ENCODE measurements around the gene ADAMTSL2. TPM values are rescaled to one million over a fixed set of nuclear protein-coding genes. Genes with fewer than 3 reads are reported as not detected.

The ADAMTSL2 gene
- total and polyA plus RNA-seq, 2 of the 13 experiments (the other 11 are each of a cell fraction or from before 2014, with no cell fraction given), result 1.9 to 3.8 TPM

GRCh38 chr9:133532937-133533668 is 1.4 kb upstream of the ADAMTSL2 start (continued):
- TF ChIP-seq ZNF124 (CRISPR knock-in tag; IDR thresholded peaks at IDR 0.05) (no peak), ZNF329 (CRISPR knock-in tag; IDR thresholded peaks at IDR 0.05; ENCODE audit: low read depth) (no peak), ATM (IDR thresholded peaks at IDR 0.05; ENCODE audit: borderline replicate concordance) (no peak), THAP9 (CRISPR knock-in tag; IDR thresholded peaks at IDR 0.05; ENCODE audit: borderline replicate concordance) (0 out of 2 replicates have a peak, but pooled peaks have one; percentile 32), ZNF550 (CRISPR knock-in tag; IDR thresholded peaks at IDR 0.05; ENCODE audit: borderline replicate concordance) (no peak), ZNF598 (CRISPR knock-in tag; IDR thresholded peaks at IDR 0.05; ENCODE audit: borderline replicate concordance) (no peak), ZSCAN25 (CRISPR knock-in tag; IDR thresholded peaks at IDR 0.05) (no peak), HNRNPK (IDR thresholded peaks at IDR 0.05; ENCODE audit: low read depth, low read length, poor library complexity, severe bottlenecking) (no peak), TBX3 (IDR thresholded peaks at IDR 0.05; ENCODE audit: borderline replicate concordance) (peak; percentile 66; the same call in 1 of the 2 replicates), ZNF589 (CRISPR knock-in tag; conservative IDR thresholded peaks at IDR 0.05) (0 out of 2 replicates have a peak, but pooled peaks have one; percentile 24), ZFP91 (CRISPR knock-in tag; IDR thresholded peaks at IDR 0.05; ENCODE audit: borderline replicate concordance) (peak; percentile 55; the same call in 1 of the 2 replicates), ZNF556 (CRISPR knock-in tag; IDR thresholded peaks at IDR 0.05; ENCODE audit: borderline replicate concordance) (0 out of 2 replicates have a peak, but pooled peaks have one; percentile 46), PAXIP1 (CRISPR knock-in tag; conservative IDR thresholded peaks at IDR 0.05) (0 out of 2 replicates have a peak, but pooled peaks have one; percentile 31), ZNF687 (CRISPR knock-in tag; IDR thresholded peaks at IDR 0.05) (peak; percentile 59), IKZF1 (IDR thresholded peaks at IDR 0.05) (no peak), SMAD3 (CRISPR knock-in tag; IDR thresholded peaks at IDR 0.05) (no peak)
